ENCODE data around the gene ZFP57.

Gene ZFP57

DNA sequence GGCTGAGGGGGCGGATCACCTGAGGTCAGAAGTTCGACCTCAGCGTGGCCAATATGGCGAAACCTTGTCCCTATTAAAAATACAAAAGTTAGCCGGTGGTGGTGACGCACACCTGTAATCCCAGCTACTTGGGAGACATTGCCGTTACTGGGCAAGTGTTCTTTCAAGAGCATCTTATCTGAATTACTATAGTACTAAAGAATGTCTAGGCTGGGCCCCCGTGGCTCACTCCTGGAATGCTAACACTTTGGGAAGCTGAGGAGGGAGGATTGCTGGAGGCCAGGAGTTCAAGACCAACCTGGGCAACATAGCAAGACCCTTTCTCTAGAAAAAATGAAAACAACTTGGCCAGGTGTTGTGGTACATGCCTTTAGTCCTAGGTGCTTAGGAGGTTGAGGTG, 859 bp upstream of the ZFP57 start:
- TF ChIP-seq TCF12 (IDR thresholded peaks at IDR 0.05; ENCODE audit: low read depth) = no peak
- TF ChIP-seq, protein P1, sequence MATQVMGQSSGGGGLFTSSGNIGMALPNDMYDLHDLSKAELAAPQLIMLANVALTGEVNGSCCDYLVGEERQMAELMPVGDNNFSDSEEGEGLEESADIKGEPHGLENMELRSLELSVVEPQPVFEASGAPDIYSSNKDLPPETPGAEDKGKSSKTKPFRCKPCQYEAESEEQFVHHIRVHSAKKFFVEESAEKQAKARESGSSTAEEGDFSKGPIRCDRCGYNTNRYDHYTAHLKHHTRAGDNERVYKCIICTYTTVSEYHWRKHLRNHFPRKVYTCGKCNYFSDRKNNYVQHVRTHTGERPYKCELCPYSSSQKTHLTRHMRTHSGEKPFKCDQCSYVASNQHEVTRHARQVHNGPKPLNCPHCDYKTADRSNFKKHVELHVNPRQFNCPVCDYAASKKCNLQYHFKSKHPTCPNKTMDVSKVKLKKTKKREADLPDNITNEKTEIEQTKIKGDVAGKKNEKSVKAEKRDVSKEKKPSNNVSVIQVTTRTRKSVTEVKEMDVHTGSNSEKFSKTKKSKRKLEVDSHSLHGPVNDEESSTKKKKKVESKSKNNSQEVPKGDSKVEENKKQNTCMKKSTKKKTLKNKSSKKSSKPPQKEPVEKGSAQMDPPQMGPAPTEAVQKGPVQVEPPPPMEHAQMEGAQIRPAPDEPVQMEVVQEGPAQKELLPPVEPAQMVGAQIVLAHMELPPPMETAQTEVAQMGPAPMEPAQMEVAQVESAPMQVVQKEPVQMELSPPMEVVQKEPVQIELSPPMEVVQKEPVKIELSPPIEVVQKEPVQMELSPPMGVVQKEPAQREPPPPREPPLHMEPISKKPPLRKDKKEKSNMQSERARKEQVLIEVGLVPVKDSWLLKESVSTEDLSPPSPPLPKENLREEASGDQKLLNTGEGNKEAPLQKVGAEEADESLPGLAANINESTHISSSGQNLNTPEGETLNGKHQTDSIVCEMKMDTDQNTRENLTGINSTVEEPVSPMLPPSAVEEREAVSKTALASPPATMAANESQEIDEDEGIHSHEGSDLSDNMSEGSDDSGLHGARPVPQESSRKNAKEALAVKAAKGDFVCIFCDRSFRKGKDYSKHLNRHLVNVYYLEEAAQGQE (IDR thresholded peaks at IDR 0.05; ENCODE audit: low read depth) = no peak
- TF ChIP-seq RAD21 (IDR thresholded peaks at IDR 0.05; ENCODE audit: low read depth) = no peak

DNA sequence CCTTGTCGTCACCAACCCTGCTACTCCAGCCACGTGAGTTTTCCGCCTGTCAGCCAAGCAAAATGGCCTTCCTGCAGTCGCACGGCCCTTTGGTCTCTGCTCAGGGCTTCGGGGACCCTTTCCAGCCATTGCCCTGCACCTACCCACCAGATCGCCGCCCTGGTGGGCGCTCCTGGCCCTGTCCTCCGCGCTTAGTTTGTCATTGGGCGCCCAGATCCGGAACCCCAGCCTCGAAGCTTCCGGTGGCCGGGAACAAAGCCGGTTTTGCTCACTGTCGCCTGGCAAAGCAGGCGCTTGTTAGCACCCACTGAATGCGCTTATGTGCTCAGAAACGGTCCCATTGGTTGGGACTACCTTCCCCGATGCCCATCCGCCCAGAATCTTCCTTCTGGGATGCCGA, 536 bp downstream of the ZFP57 start:
- TF ChIP-seq EP300 (IDR thresholded peaks at IDR 0.05; ENCODE audit: borderline replicate concordance) (no peak), NFIC (IDR thresholded peaks at IDR 0.05) (no peak), RAD21 (IDR thresholded peaks at IDR 0.05; ENCODE audit: low read depth) (no peak), ZBTB7A (IDR thresholded peaks at IDR 0.05; ENCODE audit: low read depth) (no peak), CEBPB (IDR thresholded peaks at IDR 0.05) (no peak), TAF1 (IDR thresholded peaks at IDR 0.05; ENCODE audit: low read depth) (no peak), YY1 (IDR thresholded peaks at IDR 0.05; ENCODE audit: low read depth) (no peak), TEAD4 (IDR thresholded peaks at IDR 0.05) (no peak), FOXM1 (IDR thresholded peaks at IDR 0.05; ENCODE audit: borderline replicate concordance, low read depth) (no peak), TCF12 (IDR thresholded peaks at IDR 0.05; ENCODE audit: low read depth) (no peak), CREB1 (IDR thresholded peaks at IDR 0.05; ENCODE audit: low read depth) (no peak), EGR1 (IDR thresholded peaks at IDR 0.05) (no peak)
- TF ChIP-seq, protein P1 (IDR thresholded peaks at IDR 0.05; ENCODE audit: low read depth) = no peak
- TF ChIP-seq, protein P2, sequence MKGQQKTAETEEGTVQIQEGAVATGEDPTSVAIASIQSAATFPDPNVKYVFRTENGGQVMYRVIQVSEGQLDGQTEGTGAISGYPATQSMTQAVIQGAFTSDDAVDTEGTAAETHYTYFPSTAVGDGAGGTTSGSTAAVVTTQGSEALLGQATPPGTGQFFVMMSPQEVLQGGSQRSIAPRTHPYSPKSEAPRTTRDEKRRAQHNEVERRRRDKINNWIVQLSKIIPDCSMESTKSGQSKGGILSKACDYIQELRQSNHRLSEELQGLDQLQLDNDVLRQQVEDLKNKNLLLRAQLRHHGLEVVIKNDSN (IDR thresholded peaks at IDR 0.05) = no peak
- TF ChIP-seq, protein P3, sequence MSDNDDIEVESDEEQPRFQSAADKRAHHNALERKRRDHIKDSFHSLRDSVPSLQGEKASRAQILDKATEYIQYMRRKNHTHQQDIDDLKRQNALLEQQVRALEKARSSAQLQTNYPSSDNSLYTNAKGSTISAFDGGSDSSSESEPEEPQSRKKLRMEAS (IDR thresholded peaks at IDR 0.05) = no peak

DNA sequence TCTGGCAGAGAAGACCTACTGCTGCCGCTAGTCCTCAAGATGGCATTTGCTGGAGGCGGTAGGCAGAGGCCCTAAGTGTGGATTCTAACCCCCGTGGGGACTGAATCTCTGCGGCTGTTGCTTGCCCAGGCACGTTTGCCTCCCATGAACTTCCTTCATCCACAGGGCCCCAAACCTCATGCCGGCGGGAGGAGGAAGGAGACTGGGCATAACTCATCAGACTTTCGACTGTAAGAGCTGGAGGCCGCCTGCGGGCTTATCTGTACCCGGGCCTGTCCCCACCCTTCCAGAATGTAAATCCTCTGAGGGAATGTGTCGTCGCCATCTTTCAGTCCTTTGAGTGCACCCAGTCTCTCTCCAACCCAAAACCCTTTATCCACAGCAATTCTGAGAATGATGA, 990 bp downstream of the ZFP57 start:
- TF ChIP-seq TCF12 (IDR thresholded peaks at IDR 0.05; ENCODE audit: low read depth) (no peak), TAF1 (IDR thresholded peaks at IDR 0.05; ENCODE audit: low read depth) (no peak), ZBTB7A (IDR thresholded peaks at IDR 0.05; ENCODE audit: low read depth) (no peak), TEAD4 (IDR thresholded peaks at IDR 0.05) (no peak), FOXM1 (IDR thresholded peaks at IDR 0.05; ENCODE audit: borderline replicate concordance, low read depth) (no peak), RAD21 (IDR thresholded peaks at IDR 0.05; ENCODE audit: low read depth) (no peak)

DNA sequence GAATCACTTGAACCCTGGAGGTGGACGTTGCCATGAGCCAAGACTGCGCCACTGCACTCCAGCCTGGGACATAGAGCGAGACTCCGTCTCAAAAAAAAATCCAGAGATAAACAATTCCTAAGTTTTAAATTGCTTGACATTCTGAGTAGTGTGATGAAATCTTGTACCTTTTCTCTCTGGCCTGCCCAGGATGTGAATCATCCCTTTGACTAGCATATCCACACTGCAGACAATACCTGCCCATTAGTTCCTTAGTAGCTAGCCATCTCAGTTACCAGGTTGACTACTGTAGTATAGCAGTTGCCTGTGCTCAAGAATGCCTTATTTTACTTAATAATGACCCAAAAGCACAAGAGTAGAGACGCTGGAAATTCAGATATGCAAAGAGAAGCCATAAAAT, 2.8 kb downstream of the ZFP57 start:
- TF ChIP-seq, protein P3 (IDR thresholded peaks at IDR 0.05) = no peak
- TF ChIP-seq YY1 (IDR thresholded peaks at IDR 0.05; ENCODE audit: low read depth) (no peak), CREB1 (IDR thresholded peaks at IDR 0.05; ENCODE audit: low read depth) (no peak), NFIC (IDR thresholded peaks at IDR 0.05) (no peak), TCF12 (IDR thresholded peaks at IDR 0.05; ENCODE audit: low read depth) (no peak), ZBTB7A (IDR thresholded peaks at IDR 0.05; ENCODE audit: low read depth) (no peak), TAF1 (IDR thresholded peaks at IDR 0.05; ENCODE audit: low read depth) (no peak), CEBPB (IDR thresholded peaks at IDR 0.05) (no peak), EGR1 (IDR thresholded peaks at IDR 0.05) (no peak), EP300 (IDR thresholded peaks at IDR 0.05; ENCODE audit: borderline replicate concordance) (no peak), RAD21 (IDR thresholded peaks at IDR 0.05; ENCODE audit: low read depth) (no peak), FOXM1 (IDR thresholded peaks at IDR 0.05; ENCODE audit: borderline replicate concordance, low read depth) (no peak), TEAD4 (IDR thresholded peaks at IDR 0.05) (no peak)
- TF ChIP-seq, protein P2 (IDR thresholded peaks at IDR 0.05) = no peak
- TF ChIP-seq, protein P1 (IDR thresholded peaks at IDR 0.05; ENCODE audit: low read depth) = no peak

All from Ishikawa (cell line).